Measurements from ENCODE around the gene ZNF275. TPM values are rescaled to one million over a fixed set of nuclear protein-coding genes. Genes with fewer than 3 reads are reported as not detected.

ZNF275 gene
- total RNA-seq, 3 donors from 2014 or later: 8.3 to 13.3 (median 12.8) TPM

DNA sequence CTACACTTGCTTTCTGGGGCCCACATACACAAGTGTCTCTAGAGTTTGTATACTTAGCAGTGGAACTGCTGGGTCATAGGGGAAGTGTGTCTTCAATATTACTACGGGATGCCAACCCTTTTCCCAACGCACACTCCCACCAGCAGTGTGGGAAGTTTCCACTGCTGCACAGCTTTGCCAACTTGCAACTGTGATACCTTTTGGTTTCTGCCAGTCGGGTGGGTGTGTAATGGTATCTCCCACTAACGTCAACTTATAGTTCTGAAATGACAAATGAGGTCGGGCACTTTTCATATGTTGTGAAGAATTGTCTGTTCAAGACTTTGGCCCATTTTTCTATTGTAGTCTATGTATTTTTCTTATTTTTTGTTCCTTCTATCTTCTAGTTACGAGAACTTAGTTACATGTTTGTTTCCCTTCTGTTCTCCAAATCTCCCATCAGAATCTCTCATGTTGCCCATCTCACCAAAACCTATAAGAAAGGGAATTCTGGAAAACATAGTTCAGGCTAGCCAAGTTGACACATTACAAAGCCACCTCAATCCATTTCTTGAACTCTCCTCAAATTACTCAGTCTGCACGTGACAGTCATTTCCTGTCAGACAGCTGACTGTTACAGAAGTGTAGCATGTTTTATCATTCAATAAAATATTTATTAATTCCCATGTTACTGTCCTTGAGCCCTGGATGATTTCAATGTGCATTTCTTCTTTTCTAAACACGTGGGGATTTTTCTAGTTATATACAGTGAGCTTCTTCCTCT, 36.5 kb downstream of the ZNF275 start:
- H3K27ac ChIP-seq: no peak overlapping the region
- H3K27me3 ChIP-seq: peaks cover 0 to 36% of the 10 kb centered on the region in 2 donors
- H3K9me3 ChIP-seq: peaks cover 0 to under 1% of the 10 kb centered on the region in 2 donors
- no peaks in the 10 kb centered on the region for H3K36me3 ChIP-seq
- no peak for TF ChIP-seq POLR2AphosphoS5 (IDR thresholded peaks at IDR 0.05)
- TF ChIP-seq POLR2A (IDR thresholded peaks at IDR 0.05): no peak
- TF ChIP-seq, protein P1, sequence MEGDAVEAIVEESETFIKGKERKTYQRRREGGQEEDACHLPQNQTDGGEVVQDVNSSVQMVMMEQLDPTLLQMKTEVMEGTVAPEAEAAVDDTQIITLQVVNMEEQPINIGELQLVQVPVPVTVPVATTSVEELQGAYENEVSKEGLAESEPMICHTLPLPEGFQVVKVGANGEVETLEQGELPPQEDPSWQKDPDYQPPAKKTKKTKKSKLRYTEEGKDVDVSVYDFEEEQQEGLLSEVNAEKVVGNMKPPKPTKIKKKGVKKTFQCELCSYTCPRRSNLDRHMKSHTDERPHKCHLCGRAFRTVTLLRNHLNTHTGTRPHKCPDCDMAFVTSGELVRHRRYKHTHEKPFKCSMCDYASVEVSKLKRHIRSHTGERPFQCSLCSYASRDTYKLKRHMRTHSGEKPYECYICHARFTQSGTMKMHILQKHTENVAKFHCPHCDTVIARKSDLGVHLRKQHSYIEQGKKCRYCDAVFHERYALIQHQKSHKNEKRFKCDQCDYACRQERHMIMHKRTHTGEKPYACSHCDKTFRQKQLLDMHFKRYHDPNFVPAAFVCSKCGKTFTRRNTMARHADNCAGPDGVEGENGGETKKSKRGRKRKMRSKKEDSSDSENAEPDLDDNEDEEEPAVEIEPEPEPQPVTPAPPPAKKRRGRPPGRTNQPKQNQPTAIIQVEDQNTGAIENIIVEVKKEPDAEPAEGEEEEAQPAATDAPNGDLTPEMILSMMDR (IDR thresholded peaks at IDR 0.05): no peak
- intact Hi-C loops (cut with DNase I; ENCODE audit: low total_unique reads): no loop called here
- no peak for DNase-seq (ENCODE audit: low spot score in 2 of 2)
- no peak overlapping the region for H3K4me3 ChIP-seq
- no peaks in the 10 kb centered on the region for H3K4me1 ChIP-seq

DNA sequence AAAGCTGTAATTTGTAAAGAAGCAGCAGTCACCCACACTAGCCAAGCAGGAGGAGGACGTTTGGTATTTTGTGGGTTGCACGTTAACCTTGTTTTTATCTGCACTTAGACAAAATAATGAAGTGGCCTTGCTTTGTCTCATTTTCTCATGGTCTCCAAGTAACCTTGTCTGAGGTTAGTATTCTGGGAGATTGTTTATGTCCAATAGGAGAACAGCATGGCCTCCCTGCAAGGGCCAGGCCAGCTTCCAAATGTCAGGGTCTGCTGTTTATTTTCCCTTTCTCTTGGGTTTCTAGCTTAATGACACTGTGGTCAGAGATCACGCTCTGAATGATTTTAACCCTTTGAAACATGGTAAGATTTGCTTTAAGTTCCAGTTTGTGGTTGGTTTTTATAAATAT, 37.3 kb downstream of the ZNF275 start:
- intact Hi-C loops (cut with DNase I; ENCODE audit: low total_unique reads): no loop called here
- H3K27me3 ChIP-seq: peaks cover 0 to 40% of the 10 kb centered on the region in 2 donors
- no peaks in the 10 kb centered on the region for H3K4me1 ChIP-seq
- no peak for DNase-seq (ENCODE audit: low spot score in 2 of 2)
- TF ChIP-seq, protein P1 (IDR thresholded peaks at IDR 0.05): no peak
- TF ChIP-seq POLR2AphosphoS5 (IDR thresholded peaks at IDR 0.05) (no peak), POLR2A (IDR thresholded peaks at IDR 0.05) (no peak)
- peaks cover 3 to 4% of the 10 kb centered on the region in 2 donors for H3K9me3 ChIP-seq
- no peak overlapping the region for H3K27ac ChIP-seq
- H3K4me3 ChIP-seq: no peak overlapping the region
- no peaks in the 10 kb centered on the region for H3K36me3 ChIP-seq

DNA sequence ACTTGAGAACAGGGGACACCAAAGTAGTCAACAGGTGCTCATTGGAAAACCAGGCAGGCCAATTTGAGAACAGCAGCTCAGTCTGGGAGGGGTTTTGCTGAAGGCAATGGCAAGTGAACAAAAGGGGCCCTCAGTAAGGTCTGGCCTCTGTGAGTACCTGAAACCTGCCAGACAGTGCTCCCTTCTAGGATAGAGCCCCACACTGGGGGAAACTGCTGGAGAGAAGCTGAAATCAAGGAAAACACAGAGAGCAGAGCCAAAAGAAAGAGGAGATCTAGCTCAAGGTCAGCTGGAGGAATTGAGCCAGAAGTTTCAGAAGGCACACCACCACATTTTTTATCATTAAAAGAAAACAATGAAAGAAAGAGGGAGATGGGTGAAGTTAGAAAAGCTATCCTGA, 39.0 kb downstream of the ZNF275 start:
- DNase-seq (ENCODE audit: low spot score in 2 of 2): no peak
- H3K27ac ChIP-seq: no peak overlapping the region
- peaks cover 8 to 16% of the 10 kb centered on the region in 2 donors for H3K9me3 ChIP-seq
- TF ChIP-seq, protein P1 (IDR thresholded peaks at IDR 0.05): no peak
- TF ChIP-seq POLR2A (IDR thresholded peaks at IDR 0.05) (no peak), POLR2AphosphoS5 (IDR thresholded peaks at IDR 0.05) (no peak)
- H3K36me3 ChIP-seq: no peaks in the 10 kb centered on the region
- intact Hi-C loops (cut with DNase I; ENCODE audit: low total_unique reads): no loop called here
- peaks cover 0 to 40% of the 10 kb centered on the region in 2 donors for H3K27me3 ChIP-seq
- H3K4me3 ChIP-seq: no peak overlapping the region
- H3K4me1 ChIP-seq: no peaks in the 10 kb centered on the region

DNA sequence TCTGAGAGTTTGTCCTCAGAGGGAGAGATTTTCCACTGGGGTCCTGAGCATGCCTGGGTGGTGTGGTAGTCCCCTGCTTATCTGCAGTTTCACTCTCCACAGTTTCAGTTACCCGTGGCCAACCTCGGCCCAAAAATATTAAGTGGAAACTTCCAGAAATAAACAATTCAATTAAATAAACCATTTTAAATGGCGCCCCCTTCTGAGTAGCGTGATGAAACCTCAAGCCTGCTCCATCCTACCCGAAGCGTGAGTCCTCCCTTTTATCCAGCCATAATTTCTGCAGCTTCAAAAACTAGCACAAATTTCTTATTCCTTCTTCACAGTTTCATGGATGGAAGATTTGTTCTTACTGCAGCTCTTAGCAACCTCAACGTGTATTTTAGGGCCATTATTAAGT, 40.5 kb downstream of the ZNF275 start:
- H3K27ac ChIP-seq: no peak overlapping the region
- no peak for DNase-seq (ENCODE audit: low spot score in 2 of 2)
- H3K4me1 ChIP-seq: no peaks in the 10 kb centered on the region
- no peak overlapping the region for H3K4me3 ChIP-seq
- H3K36me3 ChIP-seq: no peaks in the 10 kb centered on the region
- peaks cover 0 to 42% of the 10 kb centered on the region in 2 donors for H3K27me3 ChIP-seq
- intact Hi-C loops (cut with DNase I; ENCODE audit: low total_unique reads): no loop called here
- TF ChIP-seq POLR2A (IDR thresholded peaks at IDR 0.05): no peak
- TF ChIP-seq, protein P1 (IDR thresholded peaks at IDR 0.05): no peak
- TF ChIP-seq POLR2AphosphoS5 (IDR thresholded peaks at IDR 0.05): no peak
- H3K9me3 ChIP-seq: peaks cover 12 to 16% of the 10 kb centered on the region in 2 donors

DNA sequence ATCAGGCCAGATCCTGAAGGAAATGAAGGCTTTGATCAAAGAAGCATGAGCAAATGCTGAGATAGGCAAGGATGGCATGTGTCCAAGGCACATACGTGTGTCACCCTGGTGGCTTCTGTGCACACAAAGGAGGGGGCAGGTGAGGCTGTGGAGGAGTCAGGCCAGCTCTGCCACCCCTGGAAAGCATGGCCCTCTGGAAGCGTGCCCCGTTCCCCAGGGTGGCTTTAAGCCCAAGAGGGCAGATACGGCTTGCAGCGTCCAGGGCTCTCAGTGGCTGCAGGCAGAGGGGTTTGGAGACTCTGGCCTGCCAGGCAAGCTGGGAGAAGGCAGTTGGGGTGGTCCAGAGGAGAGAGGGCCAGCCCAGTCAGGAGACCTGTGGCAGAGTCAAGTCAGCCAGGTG, 41.6 kb downstream of the ZNF275 start:
- intact Hi-C loops (cut with DNase I; ENCODE audit: low total_unique reads): no loop called here
- H3K4me3 ChIP-seq: no peak overlapping the region
- H3K9me3 ChIP-seq: peaks cover 12 to 16% of the 10 kb centered on the region in 2 donors
- H3K27me3 ChIP-seq: peaks cover 0 to 38% of the 10 kb centered on the region in 2 donors
- H3K27ac ChIP-seq: no peak overlapping the region
- TF ChIP-seq POLR2AphosphoS5 (IDR thresholded peaks at IDR 0.05): no peak
- TF ChIP-seq, protein P1 (IDR thresholded peaks at IDR 0.05): no peak
- TF ChIP-seq POLR2A (IDR thresholded peaks at IDR 0.05): no peak
- H3K36me3 ChIP-seq: no peaks in the 10 kb centered on the region
- no peak for DNase-seq (ENCODE audit: low spot score in 2 of 2)
- no peaks in the 10 kb centered on the region for H3K4me1 ChIP-seq

All from breast epithelium (tissue), 4 donors.